Measurements from ENCODE around the gene VPS13C.

Gene VPS13C

GRCh38 chr15:61809216-61809615 is 251.0 kb downstream of the VPS13C start:
- DNase-seq: no peak

GRCh38 chr15:61807281-61807929 is 252.8 kb downstream of the VPS13C start:
- DNase-seq: no peak
